ENCODE results near the gene ZFP62. TPM values are rescaled to one million over a fixed set of nuclear protein-coding genes. Genes with fewer than 3 reads are reported as not detected.

Gene ZFP62
- total RNA-seq, 1 donor from 2014 or later = 15.2 TPM

- ATAC-seq (peak; percentile 67), DNase-seq (peak; percentile 52)
- intact Hi-C loops (cut with micrococcal nuclease) = no loop called here
Measured at GRCh38 chr5:180816608-180817534, 44.2 kb downstream of the ZFP62 start.

GRCh38 chr5:180815293-180815917 lies 45.7 kb downstream of the ZFP62 start:
- ATAC-seq (no peak), DNase-seq (no peak)
- intact Hi-C loops (cut with micrococcal nuclease) = no loop called here

GRCh38 chr5:180813420-180813819 lies 47.7 kb downstream of the ZFP62 start:
- ATAC-seq = no peak
- DNase-seq = no peak
- intact Hi-C loops (cut with micrococcal nuclease) = no loop called here

- no peak for DNase-seq
- no peak for ATAC-seq
- intact Hi-C loops (cut with micrococcal nuclease) = no loop called here
Measured at GRCh38 chr5:180811623-180812124, 49.4 kb downstream of the ZFP62 start.

- intact Hi-C loops (cut with micrococcal nuclease) = no loop called here
Measured at GRCh38 chr5:180810959-180811622, 50.0 kb downstream of the ZFP62 start.

GRCh38 chr5:180810210-180810958 lies 50.7 kb downstream of the ZFP62 start:
- DNase-seq (peak; percentile 98), ATAC-seq (peak; percentile 95)
- intact Hi-C loops (cut with micrococcal nuclease) = no loop called here

More at GRCh38 chr5:180810959-180811622, 50.0 kb downstream of the ZFP62 start:
- DNase-seq (no peak), ATAC-seq (no peak)

- no peak for DNase-seq
- ATAC-seq = peak; percentile 93
- intact Hi-C loops (cut with micrococcal nuclease) = no loop called here
Measured at GRCh38 chr5:180809403-180810209, 51.5 kb downstream of the ZFP62 start.

- no peak for DNase-seq
- intact Hi-C loops (cut with micrococcal nuclease) = no loop called here
Measured at GRCh38 chr5:180808461-180809000, 52.5 kb downstream of the ZFP62 start.

GRCh38 chr5:180807654-180808414 lies 53.2 kb downstream of the ZFP62 start:
- intact Hi-C loops (cut with micrococcal nuclease) = no loop called here
- no peak for DNase-seq
- no peak for ATAC-seq

More at GRCh38 chr5:180808461-180809000, 52.5 kb downstream of the ZFP62 start:
- no peak for ATAC-seq

GRCh38 chr5:180807046-180807445 lies 54.0 kb downstream of the ZFP62 start:
- intact Hi-C loops (cut with micrococcal nuclease) = no loop called here
- ATAC-seq (no peak), DNase-seq (no peak)

- DNase-seq = no peak
- ATAC-seq = no peak
- intact Hi-C loops (cut with micrococcal nuclease) = no loop called here
Measured at GRCh38 chr5:180806351-180807011, 54.6 kb downstream of the ZFP62 start.

GRCh38 chr5:180804129-180804618 lies 56.9 kb downstream of the ZFP62 start:
- ATAC-seq (no peak), DNase-seq (no peak)
- intact Hi-C loops (cut with micrococcal nuclease) = no loop called here

GRCh38 chr5:180803181-180804128 lies 57.6 kb downstream of the ZFP62 start:
- DNase-seq = peak; percentile 81
- intact Hi-C loops (cut with micrococcal nuclease) = no loop called here
- peak; percentile 42 for ATAC-seq

- intact Hi-C loops (cut with micrococcal nuclease) = no loop called here
- ATAC-seq (peak; percentile 93), DNase-seq (peak; percentile 91)
Measured at GRCh38 chr5:180802325-180803180, 58.5 kb downstream of the ZFP62 start, which contains the start of gene MGAT1. MGAT1 (minus strand) TSS chr5:180802806; CDS start chr5:180792971, 9,835 bp downstream.

Measured in left ventricle myocardium superior (tissue), 1 donor.